Duodenal mucosa (tissue), 2 donors: ENCODE measurements around the gene CFAP46.
"Not testable (repeated sequence)": the region's sequence is repeated elsewhere in the genome, so short reads cannot be mapped to it uniquely, and the experiment has no call there.

ENCODE experiments used
- H3K27ac ChIP-seq: one replicate; pipeline ENCODE4 v1.7.0; 2013; ENCODE audit warnings: low read depth, low read length
- H3K27me3 ChIP-seq, 2 donors: one replicate each; pipeline ENCODE4 v1.7.0; 2013; ENCODE audit warnings: low read length in 2 of 2, control low read depth in 1 of 2; ENCODE audit not compliant: insufficient read depth in 2 of 2, control insufficient read depth in 1 of 2
- H3K36me3 ChIP-seq, 2 donors: one replicate each; pipeline ENCODE4 v1.7.0; 2013; ENCODE audit warnings: low read length in 2 of 2, control low read depth in 1 of 2; ENCODE audit not compliant: insufficient read depth in 2 of 2, control insufficient read depth in 1 of 2
- H3K4me1 ChIP-seq, 2 donors: one replicate each; pipeline ENCODE4 v1.7.0; 2013; ENCODE audit warnings: low read length in 2 of 2, control low read depth in 1 of 2; ENCODE audit not compliant: insufficient read depth in 2 of 2, control insufficient read depth in 1 of 2
- H3K4me3 ChIP-seq, 2 donors: one replicate each; pipeline ENCODE4 v1.7.0; 2013; ENCODE audit warnings: low read length in 2 of 2, low read depth in 1 of 2
- H3K9ac ChIP-seq, 2 donors: one replicate each; pipeline ENCODE4 v1.7.0; 2013; ENCODE audit warnings: low read length in 2 of 2, low read depth in 1 of 2
- H3K9me3 ChIP-seq, 2 donors: one replicate each; pipeline ENCODE4 v1.7.0; 2013; ENCODE audit warnings: low read length in 2 of 2, control low read depth in 1 of 2; ENCODE audit not compliant: control insufficient read depth in 1 of 2

CFAP46 gene

GRCh38 chr10:132906106-132906505 is 36.3 kb downstream of the CFAP46 start:
- Histone ChIP-seq H3K9ac (no peak overlapping the region), H3K4me1 (no peaks in the 10 kb centered on the region), H3K27me3 (no peaks in the 10 kb centered on the region), H3K9me3 (no peaks in the 10 kb centered on the region), H3K4me3 (no peak overlapping the region), H3K27ac (no peak overlapping the region), H3K36me3 (no peaks in the 10 kb centered on the region)

- no peaks in the 10 kb centered on the region for H3K36me3 ChIP-seq
- H3K27me3 ChIP-seq = no peaks in the 10 kb centered on the region
- no peaks in the 10 kb centered on the region for H3K4me1 ChIP-seq
- no peak overlapping the region for H3K4me3 ChIP-seq
- no peak overlapping the region for H3K9ac ChIP-seq
- H3K27ac ChIP-seq = no peak overlapping the region
- no peaks in the 10 kb centered on the region for H3K9me3 ChIP-seq
These were observed 36.7 kb downstream of the CFAP46 start for GRCh38 chr10:132905661-132906060.

GRCh38 chr10:132904814-132905649 is 37.3 kb downstream of the CFAP46 start:
- Histone ChIP-seq H3K36me3 (no peaks in the 10 kb centered on the region), H3K27me3 (no peaks in the 10 kb centered on the region)

GRCh38 chr10:132904181-132904813 is 38.1 kb downstream of the CFAP46 start:
- Histone ChIP-seq H3K27ac (no peak overlapping the region), H3K9me3 (no peaks in the 10 kb centered on the region), H3K4me3 (no peak overlapping the region), H3K36me3 (no peaks in the 10 kb centered on the region), H3K27me3 (no peaks in the 10 kb centered on the region), H3K9ac (no peak overlapping the region), H3K4me1 (no peaks in the 10 kb centered on the region)

More at GRCh38 chr10:132904814-132905649, 37.3 kb downstream of the CFAP46 start:
- Histone ChIP-seq H3K4me1 (no peaks in the 10 kb centered on the region), H3K9ac (no peak overlapping the region), H3K4me3 (no peak overlapping the region), H3K27ac (no peak overlapping the region), H3K9me3 (no peaks in the 10 kb centered on the region)

GRCh38 chr10:132902656-132903575 is 39.5 kb downstream of the CFAP46 start:
- H3K27me3 ChIP-seq, H3K9ac ChIP-seq, H3K4me3 ChIP-seq, H3K9me3 ChIP-seq, H3K27ac ChIP-seq, H3K4me1 ChIP-seq, H3K36me3 ChIP-seq: not testable (repeated sequence)

GRCh38 chr10:132901351-132901750 is 41.0 kb downstream of the CFAP46 start:
- H3K27ac ChIP-seq = no peak overlapping the region
- no peaks in the 10 kb centered on the region for H3K36me3 ChIP-seq
- no peaks in the 10 kb centered on the region for H3K9me3 ChIP-seq
- H3K27me3 ChIP-seq = no peaks in the 10 kb centered on the region
- H3K4me3 ChIP-seq = no peak overlapping the region
- no peak overlapping the region for H3K9ac ChIP-seq
- H3K4me1 ChIP-seq = no peaks in the 10 kb centered on the region

- H3K4me1 ChIP-seq = no peaks in the 10 kb centered on the region
These were observed 42.1 kb downstream of the CFAP46 start for GRCh38 chr10:132900211-132900756.

GRCh38 chr10:132899751-132900065 is 42.7 kb downstream of the CFAP46 start:
- Histone ChIP-seq H3K4me1 (no peaks in the 10 kb centered on the region), H3K9ac (no peak overlapping the region), H3K36me3 (no peaks in the 10 kb centered on the region)

More at GRCh38 chr10:132900211-132900756, 42.1 kb downstream of the CFAP46 start:
- no peak overlapping the region for H3K4me3 ChIP-seq
- H3K9me3 ChIP-seq = no peaks in the 10 kb centered on the region
- H3K9ac ChIP-seq = no peak overlapping the region
- H3K27me3 ChIP-seq = no peaks in the 10 kb centered on the region
- H3K27ac ChIP-seq = no peak overlapping the region
- no peaks in the 10 kb centered on the region for H3K36me3 ChIP-seq

GRCh38 chr10:132899054-132899750 is 43.2 kb downstream of the CFAP46 start:
- H3K27ac ChIP-seq = no peak overlapping the region
- H3K9me3 ChIP-seq = no peaks in the 10 kb centered on the region
- H3K9ac ChIP-seq = no peak overlapping the region
- H3K4me3 ChIP-seq = no peak overlapping the region
- no peaks in the 10 kb centered on the region for H3K27me3 ChIP-seq
- H3K36me3 ChIP-seq = no peaks in the 10 kb centered on the region
- no peaks in the 10 kb centered on the region for H3K4me1 ChIP-seq

More at GRCh38 chr10:132899751-132900065, 42.7 kb downstream of the CFAP46 start:
- Histone ChIP-seq H3K27ac (no peak overlapping the region), H3K9me3 (no peaks in the 10 kb centered on the region), H3K4me3 (no peak overlapping the region), H3K27me3 (no peaks in the 10 kb centered on the region)
